HG03175 (cell line): ENCODE data around the gene STIM2.

Experiments used
- ATAC-seq: cut with Tn5 transposase; IDR thresholded peaks from one replicate; pipeline ENCODE4 v1.9.1; 2021; ENCODE audit warnings: mild to moderate bottlenecking, moderate library complexity; ENCODE audit not compliant: unreplicated experiment

STIM2 gene

GRCh38 chr4:26996745-26997144, 136.1 kb downstream of the STIM2 start:
- ATAC-seq: no peak

- ATAC-seq: no peak
These were observed 139.0 kb downstream of the STIM2 start for GRCh38 chr4:26999689-27000088.

- ATAC-seq: no peak
These were observed 139.5 kb downstream of the STIM2 start for GRCh38 chr4:27000122-27000521.

GRCh38 chr4:27000820-27001219, 140.2 kb downstream of the STIM2 start:
- peak; percentile 92 for ATAC-seq

- no peak for ATAC-seq
These were observed 140.9 kb downstream of the STIM2 start for GRCh38 chr4:27001398-27002164.

GRCh38 chr4:27003642-27004113, 143.0 kb downstream of the STIM2 start:
- no peak for ATAC-seq

GRCh38 chr4:27005501-27005900, 144.9 kb downstream of the STIM2 start:
- ATAC-seq: no peak

GRCh38 chr4:27005905-27006590, 145.4 kb downstream of the STIM2 start:
- ATAC-seq: no peak

- ATAC-seq: no peak
These were observed 146.0 kb downstream of the STIM2 start for GRCh38 chr4:27006646-27007045.

- no peak for ATAC-seq
These were observed 146.9 kb downstream of the STIM2 start for GRCh38 chr4:27007507-27007906.

- ATAC-seq: no peak
These were observed 148.0 kb downstream of the STIM2 start for GRCh38 chr4:27008679-27009078.

- ATAC-seq: no peak
These were observed 148.9 kb downstream of the STIM2 start for GRCh38 chr4:27009539-27009938.

- peak; percentile 87 for ATAC-seq
These were observed 149.8 kb downstream of the STIM2 start for GRCh38 chr4:27010334-27010940.

- no peak for ATAC-seq
These were observed 150.8 kb downstream of the STIM2 start for GRCh38 chr4:27011401-27011800.

- ATAC-seq: no peak
These were observed 152.4 kb downstream of the STIM2 start for GRCh38 chr4:27013012-27013411.

- ATAC-seq: no peak
These were observed 155.9 kb downstream of the STIM2 start for GRCh38 chr4:27016551-27016950.

- ATAC-seq: no peak
These were observed 157.0 kb downstream of the STIM2 start for GRCh38 chr4:27017623-27018022.

GRCh38 chr4:27018076-27018475, 157.4 kb downstream of the STIM2 start:
- ATAC-seq: no peak

- no peak for ATAC-seq
These were observed 158.3 kb downstream of the STIM2 start for GRCh38 chr4:27018910-27019309.

- ATAC-seq: no peak
These were observed 159.1 kb downstream of the STIM2 start for GRCh38 chr4:27019766-27020165.

- peak; percentile 53 for ATAC-seq
These were observed 159.6 kb downstream of the STIM2 start for GRCh38 chr4:27020203-27020602.

GRCh38 chr4:27020603-27021002, 160.0 kb downstream of the STIM2 start:
- no peak for ATAC-seq
